Activated T-helper 9 cell treated with anti-CD3 and anti-CD28 coated beads, Interleukin-2, amount 50 U/mL, for 16 hours (primary cell): Measurements from ENCODE around the gene WIZ.

Experiments
- DNase-seq: peaks from one replicate; pipeline ENCODE4 v3.0.0-alpha.2; 2020; ENCODE audit warnings: low read depth

Gene WIZ

GRCh38 chr19:15374105-15374651, 75.6 kb downstream of the WIZ start:
- DNase-seq = no peak

GRCh38 chr19:15373644-15374043, 76.1 kb downstream of the WIZ start:
- DNase-seq = no peak

GRCh38 chr19:15372891-15373301, 76.9 kb downstream of the WIZ start:
- no peak for DNase-seq

- no peak for DNase-seq
Observed at GRCh38 chr19:15372470-15372869, 77.3 kb downstream of the WIZ start.

GRCh38 chr19:15371786-15372380, 77.9 kb downstream of the WIZ start:
- DNase-seq = no peak

GRCh38 chr19:15371119-15371518, 78.6 kb downstream of the WIZ start:
- no peak for DNase-seq
